ENCODE results near the gene EIF2D. TPM values are rescaled to one million over a fixed set of nuclear protein-coding genes. Genes with fewer than 3 reads are reported as not detected.

The EIF2D gene
- total and polyA plus RNA-seq, 9 of the 15 experiments (the other 6 are each of a cell fraction or from before 2014, with no cell fraction given) = 81.1 to 138 (median 93.9) TPM

DNA sequence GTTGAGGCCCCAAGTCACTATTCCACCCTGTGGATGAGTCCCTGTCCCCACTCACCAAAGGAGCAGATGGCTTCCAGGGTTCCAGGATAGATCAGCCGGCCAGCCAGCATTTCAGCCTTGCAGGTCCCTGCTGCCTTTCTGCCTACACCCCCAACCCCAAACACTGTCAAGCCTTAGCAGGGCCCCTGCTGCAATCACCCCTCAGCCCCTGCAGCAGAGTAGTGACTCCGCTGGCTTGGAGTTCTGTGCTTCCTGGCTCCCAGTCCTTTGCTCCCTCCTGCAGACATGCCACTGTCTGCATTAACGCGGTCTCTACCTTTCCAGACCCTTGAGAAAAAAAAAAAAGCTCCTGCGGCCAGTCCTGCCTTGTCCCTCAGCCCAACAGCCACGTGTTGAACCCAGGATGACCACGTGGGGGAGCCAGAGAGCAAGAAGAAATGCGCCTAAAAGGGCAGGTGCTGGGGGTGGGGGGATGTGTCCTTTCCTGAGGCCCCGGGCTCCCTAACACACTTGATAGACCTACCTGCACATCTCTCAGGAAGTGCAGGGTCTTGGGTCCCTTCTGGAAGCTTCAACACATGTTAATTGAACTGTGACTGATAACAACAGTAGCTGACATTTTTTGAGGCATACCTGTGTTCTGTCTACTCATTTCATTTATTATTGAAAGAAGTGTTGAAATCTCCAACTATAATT lies 67.6 kb downstream of the EIF2D start (continued):
- TF ChIP-seq RAD21 (CRISPR knock-in tag; conservative IDR thresholded peaks at IDR 0.05 in 1 of 2, IDR thresholded peaks at IDR 0.05 in 1 of 2) (peak; percentile 87 to 95), PHF20 (IDR thresholded peaks at IDR 0.05; ENCODE audit: partially characterized antibody) (no peak), ZNF354B (CRISPR knock-in tag; IDR thresholded peaks at IDR 0.05) (no peak), MAFK (IDR thresholded peaks at IDR 0.05; ENCODE audit: low read length) (no peak), SRSF1 (IDR thresholded peaks at IDR 0.05; ENCODE audit: low read depth, low read length) (no peak), PTBP1 (IDR thresholded peaks at IDR 0.05; ENCODE audit: low read depth, low read length) (no peak), ZNF780A (CRISPR knock-in tag; IDR thresholded peaks at IDR 0.05) (no peak), XRCC5 (IDR thresholded peaks at IDR 0.05; ENCODE audit: low read depth, low read length) (peak; percentile 87; the same call in 1 of the 2 replicates), ZNF766 (CRISPR knock-in tag; conservative IDR thresholded peaks at IDR 0.05) (no peak), LCOR (CRISPR knock-in tag; IDR thresholded peaks at IDR 0.05) (peak; percentile 78; the same call in 1 of the 2 replicates), ZNF584 (CRISPR knock-in tag; IDR thresholded peaks at IDR 0.05; ENCODE audit: low read depth) (no peak), CHD1 (IDR thresholded peaks at IDR 0.05; ENCODE audit: low read length) (no peak)
- TF ChIP-seq, protein P1, sequence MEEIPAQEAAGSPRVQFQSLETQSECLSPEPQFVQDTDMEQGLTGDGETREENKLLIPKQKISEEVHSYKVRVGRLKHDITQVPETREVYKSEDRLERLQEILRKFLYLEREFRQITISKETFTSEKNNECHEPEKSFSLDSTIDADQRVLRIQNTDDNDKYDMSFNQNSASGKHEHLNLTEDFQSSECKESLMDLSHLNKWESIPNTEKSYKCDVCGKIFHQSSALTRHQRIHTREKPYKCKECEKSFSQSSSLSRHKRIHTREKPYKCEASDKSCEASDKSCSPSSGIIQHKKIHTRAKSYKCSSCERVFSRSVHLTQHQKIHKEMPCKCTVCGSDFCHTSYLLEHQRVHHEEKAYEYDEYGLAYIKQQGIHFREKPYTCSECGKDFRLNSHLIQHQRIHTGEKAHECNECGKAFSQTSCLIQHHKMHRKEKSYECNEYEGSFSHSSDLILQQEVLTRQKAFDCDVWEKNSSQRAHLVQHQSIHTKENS (CRISPR knock-in tag; IDR thresholded peaks at IDR 0.05) = no peak
- TF ChIP-seq, protein P2, sequence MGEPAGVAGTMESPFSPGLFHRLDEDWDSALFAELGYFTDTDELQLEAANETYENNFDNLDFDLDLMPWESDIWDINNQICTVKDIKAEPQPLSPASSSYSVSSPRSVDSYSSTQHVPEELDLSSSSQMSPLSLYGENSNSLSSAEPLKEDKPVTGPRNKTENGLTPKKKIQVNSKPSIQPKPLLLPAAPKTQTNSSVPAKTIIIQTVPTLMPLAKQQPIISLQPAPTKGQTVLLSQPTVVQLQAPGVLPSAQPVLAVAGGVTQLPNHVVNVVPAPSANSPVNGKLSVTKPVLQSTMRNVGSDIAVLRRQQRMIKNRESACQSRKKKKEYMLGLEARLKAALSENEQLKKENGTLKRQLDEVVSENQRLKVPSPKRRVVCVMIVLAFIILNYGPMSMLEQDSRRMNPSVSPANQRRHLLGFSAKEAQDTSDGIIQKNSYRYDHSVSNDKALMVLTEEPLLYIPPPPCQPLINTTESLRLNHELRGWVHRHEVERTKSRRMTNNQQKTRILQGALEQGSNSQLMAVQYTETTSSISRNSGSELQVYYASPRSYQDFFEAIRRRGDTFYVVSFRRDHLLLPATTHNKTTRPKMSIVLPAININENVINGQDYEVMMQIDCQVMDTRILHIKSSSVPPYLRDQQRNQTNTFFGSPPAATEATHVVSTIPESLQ (CRISPR knock-in tag; IDR thresholded peaks at IDR 0.05) = no peak
- TF ChIP-seq, protein P3, sequence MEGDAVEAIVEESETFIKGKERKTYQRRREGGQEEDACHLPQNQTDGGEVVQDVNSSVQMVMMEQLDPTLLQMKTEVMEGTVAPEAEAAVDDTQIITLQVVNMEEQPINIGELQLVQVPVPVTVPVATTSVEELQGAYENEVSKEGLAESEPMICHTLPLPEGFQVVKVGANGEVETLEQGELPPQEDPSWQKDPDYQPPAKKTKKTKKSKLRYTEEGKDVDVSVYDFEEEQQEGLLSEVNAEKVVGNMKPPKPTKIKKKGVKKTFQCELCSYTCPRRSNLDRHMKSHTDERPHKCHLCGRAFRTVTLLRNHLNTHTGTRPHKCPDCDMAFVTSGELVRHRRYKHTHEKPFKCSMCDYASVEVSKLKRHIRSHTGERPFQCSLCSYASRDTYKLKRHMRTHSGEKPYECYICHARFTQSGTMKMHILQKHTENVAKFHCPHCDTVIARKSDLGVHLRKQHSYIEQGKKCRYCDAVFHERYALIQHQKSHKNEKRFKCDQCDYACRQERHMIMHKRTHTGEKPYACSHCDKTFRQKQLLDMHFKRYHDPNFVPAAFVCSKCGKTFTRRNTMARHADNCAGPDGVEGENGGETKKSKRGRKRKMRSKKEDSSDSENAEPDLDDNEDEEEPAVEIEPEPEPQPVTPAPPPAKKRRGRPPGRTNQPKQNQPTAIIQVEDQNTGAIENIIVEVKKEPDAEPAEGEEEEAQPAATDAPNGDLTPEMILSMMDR (IDR thresholded peaks at IDR 0.05 in 2 of 3, conservative IDR thresholded peaks at IDR 0.05 in 1 of 3; ENCODE audit: insufficient read depth in 2 of 3, low read depth in 1 of 3, low read length in 3 of 3) = peak; percentile 95 to 98 (median 96)
- TF ChIP-seq, protein P4, sequence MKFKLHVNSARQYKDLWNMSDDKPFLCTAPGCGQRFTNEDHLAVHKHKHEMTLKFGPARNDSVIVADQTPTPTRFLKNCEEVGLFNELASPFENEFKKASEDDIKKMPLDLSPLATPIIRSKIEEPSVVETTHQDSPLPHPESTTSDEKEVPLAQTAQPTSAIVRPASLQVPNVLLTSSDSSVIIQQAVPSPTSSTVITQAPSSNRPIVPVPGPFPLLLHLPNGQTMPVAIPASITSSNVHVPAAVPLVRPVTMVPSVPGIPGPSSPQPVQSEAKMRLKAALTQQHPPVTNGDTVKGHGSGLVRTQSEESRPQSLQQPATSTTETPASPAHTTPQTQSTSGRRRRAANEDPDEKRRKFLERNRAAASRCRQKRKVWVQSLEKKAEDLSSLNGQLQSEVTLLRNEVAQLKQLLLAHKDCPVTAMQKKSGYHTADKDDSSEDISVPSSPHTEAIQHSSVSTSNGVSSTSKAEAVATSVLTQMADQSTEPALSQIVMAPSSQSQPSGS (CRISPR knock-in tag; IDR thresholded peaks at IDR 0.05) = no peak
- TF ChIP-seq, protein P5, sequence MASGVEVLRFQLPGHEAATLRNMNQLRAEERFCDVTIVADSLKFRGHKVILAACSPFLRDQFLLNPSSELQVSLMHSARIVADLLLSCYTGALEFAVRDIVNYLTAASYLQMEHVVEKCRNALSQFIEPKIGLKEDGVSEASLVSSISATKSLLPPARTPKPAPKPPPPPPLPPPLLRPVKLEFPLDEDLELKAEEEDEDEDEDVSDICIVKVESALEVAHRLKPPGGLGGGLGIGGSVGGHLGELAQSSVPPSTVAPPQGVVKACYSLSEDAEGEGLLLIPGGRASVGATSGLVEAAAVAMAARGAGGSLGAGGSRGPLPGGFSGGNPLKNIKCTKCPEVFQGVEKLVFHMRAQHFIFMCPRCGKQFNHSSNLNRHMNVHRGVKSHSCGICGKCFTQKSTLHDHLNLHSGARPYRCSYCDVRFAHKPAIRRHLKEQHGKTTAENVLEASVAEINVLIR (CRISPR knock-in tag; IDR thresholded peaks at IDR 0.05) = no peak
- TF ChIP-seq, protein P6, sequence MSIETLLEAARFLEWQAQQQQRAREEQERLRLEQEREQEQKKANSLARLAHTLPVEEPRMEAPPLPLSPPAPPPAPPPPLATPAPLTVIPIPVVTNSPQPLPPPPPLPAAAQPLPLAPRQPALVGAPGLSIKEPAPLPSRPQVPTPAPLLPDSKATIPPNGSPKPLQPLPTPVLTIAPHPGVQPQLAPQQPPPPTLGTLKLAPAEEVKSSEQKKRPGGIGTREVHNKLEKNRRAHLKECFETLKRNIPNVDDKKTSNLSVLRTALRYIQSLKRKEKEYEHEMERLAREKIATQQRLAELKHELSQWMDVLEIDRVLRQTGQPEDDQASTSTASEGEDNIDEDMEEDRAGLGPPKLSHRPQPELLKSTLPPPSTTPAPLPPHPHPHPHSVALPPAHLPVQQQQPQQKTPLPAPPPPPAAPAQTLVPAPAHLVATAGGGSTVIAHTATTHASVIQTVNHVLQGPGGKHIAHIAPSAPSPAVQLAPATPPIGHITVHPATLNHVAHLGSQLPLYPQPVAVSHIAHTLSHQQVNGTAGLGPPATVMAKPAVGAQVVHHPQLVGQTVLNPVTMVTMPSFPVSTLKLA (conservative IDR thresholded peaks at IDR 0.05) = peak; percentile 85 to 91
